Keratinocyte (primary cell): ENCODE measurements around the gene CT47B1.
"Not testable (repeated sequence)": the region's sequence is repeated elsewhere in the genome, so short reads cannot be mapped to it uniquely, and the experiment has no call there.

Source experiments
- CTCF ChIP-seq, 3 experiments: IDR thresholded peaks in 1 of 3; conservative IDR thresholded peaks in 1 of 3; optimal IDR thresholded peaks in 1 of 3; 2 replicates in 2 of 3; 3 replicates in 1 of 3; pipeline versions ENCODE3 to v1.5.1; 2011; ENCODE audit warnings: low read length in 3 of 3, mild to moderate bottlenecking in 3 of 3, moderate library complexity in 2 of 3, control low read depth in 1 of 3, inconsistent platforms in 1 of 3; ENCODE audit not compliant: insufficient read depth in 2 of 3; ENCODE audit errors: extremely low read depth in 1 of 3
- EZH2 ChIP-seq: IDR thresholded peaks from one replicate; pipeline ENCODE4 v1.6.1; 2012; ENCODE audit warnings: inconsistent platforms, mild to moderate bottlenecking, low read length, moderate library complexity

- not testable (repeated sequence) for TF ChIP-seq CTCF (optimal IDR thresholded peaks at IDR 0.05 in 1 of 3, IDR thresholded peaks at IDR 0.05 in 1 of 3, conservative IDR thresholded peaks at IDR 0.05 in 1 of 3; ENCODE audit: extremely low read depth in 1 of 3, insufficient read depth in 2 of 3, low read length in 3 of 3); EZH2
Observed at GRCh38 chrX:120827213-120827612, 48.5 kb downstream of the CT47B1 start.
